ENCODE data around the gene CERKL.
"Not testable (repeated sequence)": the region's sequence is repeated elsewhere in the genome, so short reads cannot be mapped to it uniquely, and the experiment has no call there.

The CERKL gene

GRCh38 chr2:181656450-181657291 is at the start of gene CERKL:
Gene CERKL, minus strand, starts transcription at chr2:181657105. Its CDS starts 99 bp downstream, at chr2:181657006.
- DNase-seq, result no peak

DNA sequence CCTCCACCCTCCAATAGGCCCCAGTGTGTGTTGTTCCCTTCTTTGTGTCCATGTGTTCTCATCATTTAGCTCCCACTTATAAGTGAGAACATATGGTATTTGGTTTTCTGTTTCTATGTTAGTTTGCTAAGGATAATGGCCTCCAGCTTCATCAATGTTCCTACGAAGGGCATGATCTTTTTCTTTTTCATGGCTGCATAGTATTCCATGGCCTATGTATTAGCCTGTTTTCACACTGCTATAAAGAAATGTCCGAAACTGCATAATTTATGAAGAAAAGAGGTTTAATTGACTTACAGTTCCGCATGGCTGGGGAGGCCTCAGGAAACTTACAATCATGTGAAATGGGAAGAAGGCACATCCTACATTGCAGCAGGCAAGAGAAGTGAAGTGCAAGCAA is 45.6 kb upstream of the CERKL start:
- not testable (repeated sequence) for DNase-seq

DNA sequence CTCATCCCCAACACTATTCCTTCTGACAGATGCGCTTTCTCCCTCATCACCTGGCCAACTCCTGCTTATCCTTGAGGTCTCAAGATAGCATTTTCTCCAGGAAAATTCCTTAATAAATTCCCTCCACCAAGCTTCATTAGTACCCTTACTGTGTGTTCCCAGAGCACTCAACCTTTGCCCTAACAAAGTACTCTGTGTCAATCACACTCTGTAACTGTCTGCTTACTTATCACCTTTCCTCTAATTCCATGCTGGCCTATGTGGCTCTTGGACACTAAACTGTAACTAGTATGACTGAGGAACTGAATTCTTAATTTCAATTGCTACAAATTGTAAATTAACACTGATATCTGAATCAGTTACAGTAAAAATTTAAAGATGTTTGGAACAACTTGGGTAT is 41.3 kb upstream of the CERKL start:
- DNase-seq, result no peak

- DNase-seq, result no peak
Observed at GRCh38 chr2:181697571-181697970, 40.7 kb upstream of the CERKL start.

GRCh38 chr2:181697126-181697525 is 40.2 kb upstream of the CERKL start:
- no peak for DNase-seq

GRCh38 chr2:181694271-181694670 is 37.4 kb upstream of the CERKL start:
- DNase-seq, result no peak

GRCh38 chr2:181690860-181691259 is 34.0 kb upstream of the CERKL start:
- DNase-seq, result no peak

DNA sequence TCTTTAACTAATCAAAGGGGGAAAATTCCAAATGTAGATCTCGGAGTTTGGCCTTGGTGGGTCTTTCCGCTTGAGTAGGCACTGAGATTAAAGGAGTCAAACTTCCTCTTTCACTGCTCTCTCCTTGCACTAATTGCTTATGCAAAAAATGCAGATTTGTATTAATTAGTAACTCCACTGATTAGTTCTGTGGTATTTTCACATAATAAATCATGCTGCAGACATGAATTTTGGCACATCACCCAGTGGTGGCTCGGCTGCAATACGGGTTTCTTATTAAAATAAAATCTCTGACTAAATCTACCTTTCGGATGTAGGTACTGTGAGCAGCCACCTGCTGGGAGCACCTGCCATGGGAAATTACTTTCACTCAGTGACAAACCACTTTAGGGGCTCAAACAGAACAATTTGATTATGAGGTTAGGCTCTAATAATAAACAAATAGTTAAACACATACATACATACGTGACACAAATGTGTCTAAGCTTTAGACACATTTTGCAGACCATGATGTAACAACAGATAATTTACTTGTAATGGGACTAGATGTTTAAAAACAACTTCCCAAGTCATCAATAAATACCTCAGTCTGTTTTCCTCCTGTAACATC is 29.8 kb upstream of the CERKL start:
- no peak for DNase-seq

GRCh38 chr2:181685150-181685688 is 28.3 kb upstream of the CERKL start:
- DNase-seq, result no peak

DNA sequence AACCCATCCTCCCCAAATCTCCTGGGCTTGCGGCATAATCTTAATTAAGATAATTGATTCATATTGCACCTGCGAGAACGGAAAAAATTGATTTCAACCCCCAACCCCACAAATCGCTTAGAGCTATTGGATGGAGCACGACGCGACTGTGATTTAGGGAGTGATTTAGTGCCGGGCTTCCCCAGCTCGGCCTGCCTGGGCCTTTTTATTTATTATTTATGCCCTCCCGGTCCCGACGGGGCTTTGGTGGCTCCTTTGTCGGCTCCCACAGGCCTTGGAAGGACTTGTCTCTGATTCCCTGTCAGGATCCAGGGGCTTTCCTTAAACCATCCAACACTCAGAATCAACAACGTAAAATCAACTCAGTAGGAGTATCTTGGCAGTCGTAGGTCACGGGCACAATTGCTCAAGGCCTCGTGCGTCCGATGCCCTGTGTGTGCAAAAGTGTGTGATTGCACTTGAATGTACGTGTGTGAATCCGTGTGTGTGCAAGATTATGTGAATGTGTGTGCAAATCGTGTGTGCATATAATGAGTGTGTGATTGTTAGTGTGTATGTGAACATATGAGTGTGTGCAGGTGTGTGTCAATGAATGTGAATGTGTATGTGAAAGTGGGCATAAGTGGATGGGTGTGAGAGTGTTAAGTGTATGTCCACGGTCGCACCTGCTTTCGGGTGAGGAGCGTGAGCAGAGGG is 27.7 kb upstream of the CERKL start:
- no peak for DNase-seq

- DNase-seq, result no peak
Observed at GRCh38 chr2:181683518-181684453, 26.9 kb upstream of the CERKL start.

DNA sequence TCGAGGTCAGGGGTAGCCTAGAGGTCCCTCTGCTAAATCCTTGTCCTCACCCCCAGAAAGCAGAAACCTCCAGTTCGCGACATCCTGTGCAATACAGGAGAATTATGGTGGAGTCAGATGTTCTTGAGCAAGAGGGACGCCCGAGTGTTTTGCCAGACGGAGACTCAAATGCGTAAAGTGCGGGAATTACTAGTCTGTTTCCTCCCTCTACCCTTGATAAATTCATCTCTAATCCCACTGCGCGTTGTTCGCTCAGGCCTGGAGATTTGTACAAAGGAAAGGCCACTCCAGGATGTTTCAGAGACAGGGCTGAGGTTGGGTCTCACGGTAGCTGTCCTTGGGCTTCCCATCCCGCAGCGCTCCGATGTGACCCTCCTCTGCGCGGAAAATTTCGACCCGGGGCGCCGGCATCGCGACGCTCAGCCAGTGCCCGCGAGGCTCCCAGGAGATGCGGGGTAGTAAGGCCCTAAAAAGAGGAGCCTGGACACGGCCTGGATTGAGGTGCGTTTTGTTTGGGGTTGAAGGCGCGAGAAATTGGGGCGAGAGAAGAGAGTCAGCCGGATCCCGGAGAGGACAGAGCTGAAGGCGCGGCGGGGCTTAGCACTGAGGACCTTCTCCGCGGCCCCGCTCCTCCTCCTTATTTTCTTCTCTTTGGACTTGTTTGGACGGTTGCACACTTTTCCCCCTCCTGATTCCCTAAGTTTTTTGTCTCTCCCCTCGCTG is 26.1 kb upstream of the CERKL start:
- DNase-seq, result no peak

- DNase-seq, result no peak
Observed at GRCh38 chr2:181682026-181682789, 25.3 kb upstream of the CERKL start.

DNA sequence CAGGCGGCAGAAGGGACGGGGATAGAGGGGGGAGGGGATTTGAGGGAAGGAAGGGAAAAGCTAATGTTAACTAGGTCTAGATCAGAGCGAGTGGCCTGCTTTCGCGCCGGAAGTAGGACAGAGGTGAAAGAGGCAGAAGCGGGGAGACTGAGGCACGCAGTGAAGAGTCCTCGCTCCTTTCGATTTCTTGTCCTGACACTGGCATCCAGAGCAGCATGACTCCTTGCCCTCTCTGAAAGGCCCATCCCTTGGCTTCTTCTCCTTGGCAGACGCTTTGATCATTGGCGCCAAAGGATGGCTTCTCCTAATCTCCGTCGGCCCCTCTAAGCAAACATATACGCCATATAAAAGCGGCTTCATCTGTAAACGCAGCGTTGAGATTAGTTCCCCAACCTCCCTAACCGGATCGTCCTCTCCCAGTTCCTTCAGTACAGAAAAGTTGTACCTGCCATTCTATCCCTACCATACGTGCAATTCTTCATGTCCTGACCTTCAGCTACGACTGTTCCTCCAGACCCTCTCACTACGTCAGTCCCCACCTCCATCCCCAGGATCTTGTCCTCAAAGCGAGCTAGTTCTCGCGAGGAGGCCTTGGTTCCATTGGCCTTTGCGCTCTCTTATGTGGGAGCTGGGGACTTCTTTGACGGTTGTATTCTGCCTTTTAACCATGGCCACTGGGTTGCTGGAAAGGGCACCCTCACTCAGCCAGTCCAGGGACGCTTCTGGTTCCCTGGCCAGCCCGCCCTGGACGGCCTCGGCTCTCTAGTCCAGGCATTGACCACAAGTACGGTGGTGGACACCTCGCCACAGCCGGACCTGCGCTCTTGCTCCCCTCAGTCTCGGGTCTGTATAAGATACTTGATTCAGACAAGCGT is 24.3 kb upstream of the CERKL start:
- DNase-seq, result no peak

DNA sequence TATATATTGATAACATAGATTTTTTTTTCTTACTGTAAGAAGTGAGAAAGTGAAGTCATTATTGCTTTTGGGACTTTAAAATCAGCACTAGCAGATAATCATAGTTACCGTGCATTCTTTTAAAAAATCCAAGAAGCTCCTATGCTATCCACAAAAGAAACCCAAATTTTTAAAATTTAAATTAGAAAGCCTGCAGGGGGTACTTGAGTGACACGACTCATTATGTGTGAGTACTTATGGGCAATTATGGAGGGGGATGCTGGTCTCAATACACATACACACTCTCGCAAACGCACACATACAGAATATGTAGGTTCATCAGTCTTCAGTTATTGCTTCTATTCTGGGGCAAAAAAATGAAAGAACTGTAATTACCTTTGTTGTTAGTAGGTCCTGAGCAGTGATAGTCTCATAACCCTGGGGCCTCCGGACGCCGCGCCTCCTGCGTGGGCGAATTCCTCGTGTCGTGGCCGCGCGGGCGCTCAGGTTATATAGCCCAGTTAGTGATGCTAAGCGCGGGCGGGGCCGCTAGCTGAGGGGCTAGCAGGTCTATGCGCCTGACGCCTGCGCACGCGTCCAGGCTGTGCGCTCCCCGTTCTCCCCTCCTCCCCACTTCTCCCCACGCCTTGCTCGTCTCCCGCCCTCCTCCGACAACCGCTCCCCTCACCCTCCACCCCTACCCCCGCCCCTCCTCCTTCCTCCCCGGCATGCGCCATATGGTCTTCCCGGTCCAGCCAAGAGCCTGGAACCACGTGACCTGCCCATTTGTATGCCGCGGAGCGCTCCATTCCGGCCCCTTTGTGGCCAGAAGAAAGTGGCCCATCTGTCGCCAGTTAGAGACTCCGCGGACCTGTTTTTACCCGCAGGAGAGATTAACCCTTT is 23.4 kb upstream of the CERKL start, which contains the start of gene NEUROD1:
Gene NEUROD1, minus strand, starts transcription at position 463 of the 882 bp plus-strand sequence. CDS start 1,657 bp downstream, outside the sequence.
- no peak for DNase-seq

DNA sequence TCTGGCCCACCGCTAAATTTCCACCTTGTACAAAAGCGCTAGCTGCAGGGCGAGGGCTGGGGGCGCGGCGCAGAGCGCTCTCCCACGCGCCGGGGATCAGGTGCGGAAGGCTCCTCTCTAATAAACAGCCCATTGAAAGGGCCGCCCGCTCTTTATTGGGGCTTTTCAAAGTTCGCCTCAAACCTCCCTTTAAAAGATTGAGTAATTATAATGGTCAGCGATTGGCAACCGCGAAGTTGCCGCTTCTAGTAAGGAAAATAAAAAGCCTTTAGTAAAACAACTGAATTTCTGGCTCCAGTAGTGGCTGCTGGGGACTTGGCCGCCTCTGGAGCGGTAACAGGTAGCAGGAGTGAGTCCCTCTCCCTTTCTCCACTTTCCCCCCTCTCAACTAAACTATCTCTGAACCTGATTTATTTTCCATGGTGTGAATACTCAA is 22.7 kb upstream of the CERKL start:
- no peak for DNase-seq

GRCh38 chr2:181678861-181679543 is 22.1 kb upstream of the CERKL start:
- no peak for DNase-seq
